Fibroblast of lung (primary cell): ENCODE results near the gene SLC25A34.

Experiments used
- CTCF ChIP-seq, 2 donors: IDR thresholded peaks in 1 of 2; conservative IDR thresholded peaks in 1 of 2; 1 replicate in 1 of 2; 2 replicates in 1 of 2; pipeline ENCODE4 v1.5.1; 2011 to 2012; ENCODE audit warnings: low read length in 2 of 2, control low read depth in 1 of 2, inconsistent platforms in 1 of 2, low read depth in 1 of 2, mild to moderate bottlenecking in 1 of 2
- EZH2 ChIP-seq: IDR thresholded peaks from 2 replicates; pipeline ENCODE4 v1.5.1; 2012; ENCODE audit warnings: low read length, control low read depth, mild to moderate bottlenecking; ENCODE audit errors: missing control alignments

- peak in 1 of 2 donors; percentile 4 for TF ChIP-seq CTCF (conservative IDR thresholded peaks at IDR 0.05 in 1 of 2, IDR thresholded peaks at IDR 0.05 in 1 of 2; ENCODE audit: low read depth in 1 of 2, low read length in 2 of 2)
- no peak for TF ChIP-seq EZH2
These were observed 24.6 kb downstream of the SLC25A34 start for GRCh38 chr1:15760520-15761211.
